PC-3 (cell line): ENCODE data around the gene ASPSCR1. TPM values are rescaled to one million over a fixed set of nuclear protein-coding genes. Genes with fewer than 3 reads are reported as not detected.

Source experiments
- ATAC-seq: fragments of 200-7000 bp; cut with Tn5 transposase; 2 replicates; pipeline ENCODE4 v1.9.1; 2020; ENCODE audit warnings: mild to moderate bottlenecking, moderate library complexity
- BruUV-seq: library from RNA; stranded (reverse); fragments of 400-500 nt; replicated peaks from 2 replicates; lab custom pipeline; 2021; lab: Mats Ljungman, UMichigan
- CTCF ChIA-PET: fragments of 300-600 bp; sonication (Branson Sonifier 250); formaldehyde crosslinking; loops from one replicate; lab custom pipeline; 2022; ENCODE audit warnings: antibody characterized with exemption; lab: Charles Lee
- POLR2A ChIA-PET: fragments of 300-600 bp; sonication (Branson Sonifier 250); formaldehyde crosslinking; loops from one replicate; lab custom pipeline; 2022; ENCODE audit warnings: antibody characterized with exemption; ENCODE audit not compliant: unreplicated experiment; lab: Charles Lee
- DNase-seq: peaks from one replicate; pipeline ENCODE4 v3.0.0-alpha.2; 2015
- H2AFZ ChIP-seq: fragments of 300-600 bp; sonication (generic); 2 replicates; pipeline ENCODE4 v1.6.0; 2016; ENCODE audit warnings: antibody characterized with exemption, low read length
- H3F3A ChIP-seq: fragments of 300-600 bp; sonication (generic); one replicate; pipeline ENCODE4 v1.6.0; 2017; ENCODE audit warnings: antibody characterized with exemption, low read length, control low read depth, mild to moderate bottlenecking; ENCODE audit not compliant: unreplicated experiment
- H3K27ac ChIP-seq: fragments of 300-600 bp; sonication (generic); 2 replicates; pipeline ENCODE4 v1.5.1; 2016; ENCODE audit warnings: mild to moderate bottlenecking, low read length
- H3K27me3 ChIP-seq: fragments of 300-600 bp; sonication (generic); 2 replicates; pipeline ENCODE4 v1.6.1; 2016; ENCODE audit warnings: low read length, mixed read lengths
- H3K36me3 ChIP-seq: fragments of 300-600 bp; sonication (generic); 2 replicates; pipeline ENCODE4 v1.6.1; 2016; ENCODE audit warnings: low read depth, mixed run types, low read length, mixed read lengths
- H3K4me1 ChIP-seq: fragments of 300-600 bp; sonication (generic); 2 replicates; pipeline ENCODE4 v1.5.1; 2016; ENCODE audit warnings: low read length; ENCODE audit not compliant: insufficient read depth
- H3K4me2 ChIP-seq: fragments of 300-600 bp; sonication (generic); 2 replicates; pipeline ENCODE4 v1.6.0; 2016; ENCODE audit warnings: low read length
- H3K4me3 ChIP-seq: fragments of 300-600 bp; sonication (generic); 2 replicates; pipeline ENCODE4 v1.5.1; 2016; ENCODE audit warnings: mild to moderate bottlenecking, low read length, mixed read lengths
- H3K79me2 ChIP-seq: fragments of 300-600 bp; sonication (generic); 2 replicates; pipeline ENCODE4 v1.6.1; 2017; ENCODE audit warnings: low read length, mixed read lengths
- H3K9ac ChIP-seq: fragments of 300-600 bp; sonication (generic); 2 replicates; pipeline ENCODE4 v1.6.0; 2016; ENCODE audit warnings: mild to moderate bottlenecking, low read length
- H3K9me2 ChIP-seq: fragments of 300-600 bp; sonication (generic); replicated peaks from 2 replicates; pipeline ENCODE4 v1.6.1; 2016; ENCODE audit warnings: mixed run types, low read length, mixed read lengths
- H3K9me3 ChIP-seq: fragments of 300-600 bp; sonication (generic); 2 replicates; pipeline ENCODE4 v1.6.1; 2016; ENCODE audit warnings: low read length, mixed read lengths
- H4K20me1 ChIP-seq: fragments of 300-600 bp; sonication (generic); 2 replicates; pipeline ENCODE4 v1.6.1; 2016; ENCODE audit warnings: low read length, mixed read lengths
- CTCF ChIP-seq: fragments of 300-600 bp; sonication (generic); conservative IDR thresholded peaks from 2 replicates; pipeline ENCODE4 v1.5.1; 2017; ENCODE audit warnings: antibody characterized with exemption, low read depth, mild to moderate bottlenecking, low read length
- EZH2 ChIP-seq: fragments of 300-600 bp; sonication (generic); IDR thresholded peaks from one replicate; pipeline ENCODE4 v1.6.1; 2017; ENCODE audit warnings: antibody characterized with exemption, mild to moderate bottlenecking, low read length; ENCODE audit not compliant: unreplicated experiment
- EZH2phosphoT487 ChIP-seq: fragments of 300-600 bp; sonication (generic); IDR thresholded peaks from 2 replicates; pipeline ENCODE4 v1.6.1; 2018; ENCODE audit warnings: mild to moderate bottlenecking, antibody characterized with exemption, low read length, borderline replicate concordance
- intact Hi-C: fragments of 100-400 bp; cut with micrococcal nuclease; formaldehyde crosslinking; loops from 2 replicates; pipeline ENCODE4 v1.9.0; 2023
- total RNA-seq: library from RNA; depleted of rRNA; stranded (reverse); fragments of >200 nt; gene quantifications from 2 replicates; pipeline ENCODE4 v1.2.3, GENCODE V29; 2014

ASPSCR1 gene
- total RNA-seq, 1 experiment from 2014 or later = 31.5 TPM

DNA sequence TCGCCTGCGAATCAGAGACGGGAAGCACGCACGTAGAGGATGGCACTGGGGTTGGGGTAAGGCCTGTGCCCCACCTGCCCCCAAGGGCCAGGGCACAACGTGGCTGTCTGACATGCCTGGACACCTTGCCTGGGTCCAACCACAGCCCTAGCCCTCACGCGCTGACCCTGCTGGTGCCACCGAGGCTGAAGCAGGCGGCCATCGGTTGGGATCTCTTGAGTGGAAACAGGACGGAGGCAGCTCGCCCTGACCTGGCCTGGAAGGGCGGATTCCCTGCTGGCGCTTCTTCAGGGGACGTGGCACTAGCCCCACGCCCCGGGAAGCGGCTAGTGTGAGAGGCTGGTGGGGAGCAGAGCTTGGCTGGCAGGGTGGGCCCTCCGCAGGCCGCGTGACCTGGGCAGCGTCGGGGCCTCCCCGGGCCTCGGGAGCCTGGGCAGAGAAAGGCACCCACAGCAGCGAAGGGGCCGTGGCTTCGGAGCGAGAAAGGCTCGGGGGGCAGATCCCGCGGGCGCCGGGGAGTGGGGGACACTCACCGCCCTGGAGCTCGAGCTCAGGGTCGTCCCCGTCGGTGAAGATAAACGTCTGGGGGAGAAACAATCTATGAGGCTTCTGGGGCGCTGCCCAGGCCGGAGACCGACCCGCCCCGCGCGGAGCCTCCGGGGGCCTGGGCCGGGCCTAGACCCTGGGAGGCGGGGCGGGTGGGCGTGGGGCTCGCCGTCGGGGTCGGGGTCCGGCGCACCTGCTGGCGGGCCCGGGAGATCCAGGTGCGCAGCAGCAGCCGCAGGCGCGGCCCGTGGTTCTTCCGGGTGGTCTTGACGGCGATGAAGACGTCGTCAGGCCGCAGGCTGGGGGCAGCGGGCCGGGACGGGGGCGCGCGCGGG is 73.6 kb downstream of the ASPSCR1 start:
- TF ChIP-seq EZH2 (no peak), EZH2phosphoT487 (no peak), CTCF (no peak)
- Histone ChIP-seq H3K79me2 (peaks cover 28% of the 10 kb centered on the region), H4K20me1 (no peaks in the 10 kb centered on the region), H3K9ac (peak overlapping the region; percentile 68), H3K9me3 (no peaks in the 10 kb centered on the region), H3K36me3 (peaks cover 2% of the 10 kb centered on the region), H3K27ac (no peak overlapping the region), H3K4me1 (peaks cover 8% of the 10 kb centered on the region; the same call in 1 of the 2 replicates), H3F3A (no peaks in the 10 kb centered on the region), H2AFZ (0 out of 2 replicates have a peak overlapping the region, but pooled peaks have one; percentile 48), H3K4me2 (peak overlapping the region; percentile 97), H3K27me3 (no peaks in the 10 kb centered on the region), H3K9me2 (no peaks in the 10 kb centered on the region), H3K4me3 (peak overlapping the region; percentile 81)
- ChIA-PET POLR2A (interaction anchor here (0.6 kb wide), 1 partner anchor 22 kb away, joined by 5 read pairs; no protein-coding TSS in a partner anchor), CTCF (interaction anchor here (0.6 kb wide), 1 partner anchor 14 kb away, joined by 3 read pairs; no protein-coding TSS in a partner anchor)
- intact Hi-C loops = no loop called here
- DNase-seq (no peak), ATAC-seq (peak; percentile 6; the same call in 1 of the 2 replicates)
- no TSS peak for BruUV-seq

DNA sequence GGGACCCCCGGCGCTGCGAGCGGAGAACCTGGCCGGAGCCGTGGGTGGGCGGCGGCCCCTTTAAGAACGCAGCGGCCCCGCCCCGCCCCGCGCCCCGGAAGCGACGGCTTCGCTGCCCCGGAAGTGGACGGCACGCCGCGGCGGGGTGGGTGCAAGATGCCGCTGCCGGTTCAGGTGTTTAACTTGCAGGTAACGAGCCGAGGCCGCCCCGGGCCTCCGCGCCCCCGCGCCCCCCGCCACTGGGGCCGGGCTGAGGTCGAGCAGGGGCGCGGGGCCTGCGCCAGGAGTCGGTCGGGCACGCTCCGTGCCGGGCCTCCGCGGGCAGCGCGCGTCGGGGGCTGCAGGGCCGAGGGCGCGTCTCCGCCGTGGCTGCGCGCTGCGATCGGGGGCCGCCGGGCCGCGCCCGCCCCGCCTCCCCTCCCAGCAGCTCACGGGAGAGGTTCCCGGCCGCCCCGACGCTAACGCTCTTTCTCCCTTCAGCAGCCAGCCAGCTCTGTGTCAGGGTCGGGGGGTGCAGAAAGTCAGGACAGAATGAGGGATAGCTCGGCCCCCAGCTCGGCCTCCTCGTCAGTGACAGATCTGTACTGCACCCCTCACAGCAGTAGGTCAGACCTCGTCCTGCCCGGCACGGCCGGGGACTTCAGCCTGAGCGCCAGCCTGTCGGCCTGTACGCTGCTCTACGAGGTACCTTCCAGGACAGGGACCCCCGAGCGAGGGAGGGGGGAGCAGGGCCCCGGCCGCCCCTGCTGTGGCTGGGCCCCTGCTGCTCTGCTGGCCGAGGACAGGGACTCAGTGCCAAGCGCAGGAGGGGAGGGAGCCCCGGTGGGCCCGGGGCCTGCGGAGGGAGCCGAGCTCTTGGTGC is 74.6 kb downstream of the ASPSCR1 start, which contains the start of the genes GPS1 and RFNG:
GPS1 (plus strand) TSS at position 123 of the 862 bp plus-strand sequence; CDS start at position 157, 34 bp downstream.
RFNG (minus strand) TSS at position 36 of the 862 bp plus-strand sequence. CDS start 45 bp downstream, outside the sequence.
- no TSS peak for BruUV-seq

More for the DNA sequence above, 74.6 kb downstream of the ASPSCR1 start, which contains the start of the genes GPS1 and RFNG:
- no peak for TF ChIP-seq CTCF
- no peak for TF ChIP-seq EZH2
- no peak for TF ChIP-seq EZH2phosphoT487
- Histone ChIP-seq H3K9me3 (no peaks in the 10 kb centered on the region), H3K4me2 (peak within 1 kb of the TSS; percentile 99), H3K79me2 (peaks cover 28% of the 10 kb centered on the region), H3K9ac (peak within 1 kb of the TSS; percentile 92), H3F3A (no peaks in the 10 kb centered on the region), H3K4me1 (peaks cover 8% of the 10 kb centered on the region; the same call in 1 of the 2 replicates), H3K4me3 (peak within 1 kb of the TSS; percentile 100), H3K36me3 (peaks cover 10% of the 10 kb centered on the region), H3K9me2 (no peaks in the 10 kb centered on the region), H3K27ac (no peak within 1 kb of the TSS), H4K20me1 (no peaks in the 10 kb centered on the region), H3K27me3 (no peaks in the 10 kb centered on the region), H2AFZ (peak within 1 kb of the TSS; percentile 48; the same call in 1 of the 2 replicates)
- DNase-seq (peak; percentile 68), ATAC-seq (peak; percentile 81)
- POLR2A ChIA-PET = interaction anchor here (0.7 to 1.0 kb wide), 2 partner anchors 13 to 14 kb away, joined by 3 to 5 read pairs; partner anchors contain the start of gene DCXR
- CTCF ChIA-PET = interaction anchor here (0.7 kb wide), 1 partner anchor 92 kb away, joined by 3 read pairs; no protein-coding TSS in a partner anchor
- intact Hi-C loops = no loop called here
